GM20431 (cell line): ENCODE measurements around the gene FAM161B.
"Not testable (repeated sequence)": the region's sequence is repeated elsewhere in the genome, so short reads cannot be mapped to it uniquely, and the experiment has no call there.

Source experiments
- in situ Hi-C: fragments of 300-500 bp; cut with MseI, MboI; formaldehyde crosslinking; loops from one replicate; pipeline ENCODE4 v1.15.0; 2020; ENCODE audit warnings: low sequenced_read_pairs; ENCODE audit not compliant: unreplicated experiment

FAM161B gene

GRCh38 chr14:73945159-73945670 lies 4.7 kb downstream of the FAM161B start:
- in situ Hi-C loops, result no loop called here

GRCh38 chr14:73944432-73945158 lies 5.3 kb downstream of the FAM161B start:
- in situ Hi-C loops, result no loop called here

- in situ Hi-C loops, result no loop called here
Measured at GRCh38 chr14:73943083-73943482, 6.8 kb downstream of the FAM161B start.

- in situ Hi-C loops, result no loop called here
Measured at GRCh38 chr14:73942180-73942579, 7.7 kb downstream of the FAM161B start.

- in situ Hi-C loops, result no loop called here
Measured at GRCh38 chr14:73937012-73937411, 12.9 kb downstream of the FAM161B start.

GRCh38 chr14:73936548-73936947 lies 13.3 kb downstream of the FAM161B start:
- in situ Hi-C loops, result no loop called here

GRCh38 chr14:73935666-73936065 lies 14.2 kb downstream of the FAM161B start:
- in situ Hi-C loops, result no loop called here

- in situ Hi-C loops, result no loop called here
Measured at GRCh38 chr14:73924337-73924736, 25.6 kb downstream of the FAM161B start.

- in situ Hi-C loops, result not testable (repeated sequence)
Measured at GRCh38 chr14:73919457-73919856, 30.4 kb downstream of the FAM161B start.

- in situ Hi-C loops, result no loop called here
Measured at GRCh38 chr14:73916324-73916723, 33.6 kb downstream of the FAM161B start.

GRCh38 chr14:73913256-73913655 lies 36.6 kb downstream of the FAM161B start:
- in situ Hi-C loops, result no loop called here

- in situ Hi-C loops, result no loop called here
Measured at GRCh38 chr14:73909681-73910080, 40.2 kb downstream of the FAM161B start.

- in situ Hi-C loops, result no loop called here
Measured at GRCh38 chr14:73903028-73903427, 46.9 kb downstream of the FAM161B start.

- in situ Hi-C loops, result no loop called here
Measured at GRCh38 chr14:73896521-73896920, 53.4 kb downstream of the FAM161B start.

GRCh38 chr14:73895939-73896338 lies 54.0 kb downstream of the FAM161B start:
- in situ Hi-C loops, result no loop called here

- in situ Hi-C loops, result not testable (repeated sequence)
Measured at GRCh38 chr14:73894180-73894687, 55.7 kb downstream of the FAM161B start.

- in situ Hi-C loops, result no loop called here
Measured at GRCh38 chr14:73889376-73889775, 60.5 kb downstream of the FAM161B start.

- in situ Hi-C loops, result no loop called here
Measured at GRCh38 chr14:73888971-73889370, 60.9 kb downstream of the FAM161B start.

- in situ Hi-C loops, result no loop called here
Measured at GRCh38 chr14:73888460-73888725, 61.5 kb downstream of the FAM161B start.

- in situ Hi-C loops, result no loop called here
Measured at GRCh38 chr14:73887694-73888459, 62.0 kb downstream of the FAM161B start.

GRCh38 chr14:73887318-73887616 lies 62.6 kb downstream of the FAM161B start:
- in situ Hi-C loops, result no loop called here
